ENCODE results near the gene LAMTOR1.

- TF ChIP-seq CTCF (optimal IDR thresholded peaks at IDR 0.05 in 1 of 3, IDR thresholded peaks at IDR 0.05 in 1 of 3, conservative IDR thresholded peaks at IDR 0.05 in 1 of 3; ENCODE audit: extremely low read depth in 1 of 3, insufficient read depth in 2 of 3, low read length in 3 of 3) (no peak), EZH2 (IDR thresholded peaks at IDR 0.05; ENCODE audit: low read length) (no peak)
Observed at GRCh38 chr11:72122607-72123006, 19.5 kb upstream of the LAMTOR1 start.
